ENCODE results near the gene FRMD3. TPM values are rescaled to one million over a fixed set of nuclear protein-coding genes. Genes with fewer than 3 reads are reported as not detected.

Gene FRMD3
- total RNA-seq, 2 experiments from 2014 or later: 0.27 to 1.1 TPM

DNA sequence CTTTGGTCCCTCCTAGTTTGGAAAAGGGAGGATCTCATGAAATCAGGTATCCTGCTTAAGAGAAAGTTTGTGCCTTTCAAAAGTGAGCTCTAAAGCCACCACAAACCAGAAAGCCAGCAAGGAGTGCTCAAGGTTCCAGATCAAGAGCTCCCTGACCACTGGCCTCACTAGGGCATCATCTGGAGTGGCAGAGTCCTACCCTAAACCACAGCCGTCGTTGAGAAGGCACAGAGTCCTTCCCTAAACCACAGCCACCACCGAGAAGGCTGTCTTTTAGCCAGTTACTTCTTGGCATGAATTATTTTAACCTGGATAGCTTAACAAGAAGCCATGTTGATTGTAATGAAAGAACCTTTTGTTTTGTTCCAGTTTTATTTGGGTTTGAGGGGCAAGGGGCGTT is 102.9 kb downstream of the FRMD3 start:
- no peak for TF ChIP-seq CTCF (IDR thresholded peaks at IDR 0.05)
- intact Hi-C loops (cut with micrococcal nuclease): no loop called here
- POLR2A ChIA-PET: no interaction called here
- Mint-ChIP-seq H3K9me3 (no peaks in the 10 kb centered on the region), H3K4me1 (ENCODE audit: low read depth) (no peaks in the 10 kb centered on the region), H3K27ac (no peak overlapping the region), H3K36me3 (ENCODE audit: low read depth) (no peaks in the 10 kb centered on the region), H3K4me3 (no peak overlapping the region), H3K27me3 (no peaks in the 10 kb centered on the region)
- DNase-seq (no peak), ATAC-seq (no peak)
- CTCF ChIA-PET: no interaction called here

DNA sequence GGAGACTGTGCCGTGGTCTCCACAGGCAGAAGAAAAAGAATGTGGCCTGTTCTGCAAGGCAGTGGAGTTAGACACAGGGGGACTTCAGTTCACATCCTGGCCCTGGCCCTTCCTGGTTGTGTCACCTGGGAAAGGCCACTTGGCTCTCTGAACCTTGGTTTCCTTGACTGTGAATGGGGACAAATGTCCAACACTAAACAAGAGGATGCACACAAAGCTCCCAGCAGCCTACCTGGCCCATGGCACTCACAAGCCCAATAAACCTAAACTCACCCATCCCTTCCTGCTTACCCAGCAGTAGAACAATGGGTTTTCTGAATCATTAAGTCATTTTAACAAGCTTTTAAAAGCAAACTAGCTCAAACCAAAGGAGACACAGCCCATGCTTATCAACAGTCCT is 103.9 kb downstream of the FRMD3 start:
- CTCF ChIA-PET: interaction anchor here (1.1 kb wide), 1 partner anchor 100 kb away, joined by 3 read pairs; no protein-coding TSS in a partner anchor
- Mint-ChIP-seq H3K27me3 (no peaks in the 10 kb centered on the region), H3K4me3 (no peak overlapping the region), H3K4me1 (ENCODE audit: low read depth) (no peaks in the 10 kb centered on the region), H3K9me3 (no peaks in the 10 kb centered on the region), H3K36me3 (ENCODE audit: low read depth) (no peaks in the 10 kb centered on the region), H3K27ac (no peak overlapping the region)
- ATAC-seq (no peak), DNase-seq (no peak)
- intact Hi-C loops (cut with micrococcal nuclease): no loop called here
- POLR2A ChIA-PET: no interaction called here
- no peak for TF ChIP-seq CTCF (IDR thresholded peaks at IDR 0.05)

DNA sequence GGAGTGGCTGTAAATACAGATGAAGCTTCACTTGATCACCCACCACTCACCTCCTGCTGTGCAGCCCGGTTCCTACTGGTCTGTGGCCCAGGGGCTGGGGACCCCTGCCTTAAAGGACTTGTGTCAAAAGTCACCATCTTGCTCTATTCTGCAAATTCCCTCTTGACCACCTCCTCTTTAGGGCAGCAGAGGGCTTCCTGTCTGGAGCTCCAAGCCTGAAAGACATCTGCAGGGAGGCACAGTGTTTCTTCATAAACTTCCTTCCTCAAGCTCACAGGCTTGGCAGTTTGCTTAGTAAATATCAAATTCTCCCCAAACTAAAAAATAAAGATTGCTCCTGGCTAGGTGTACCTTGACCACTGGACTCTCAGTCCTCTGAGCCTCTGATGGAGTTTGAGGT is 104.4 kb downstream of the FRMD3 start:
- intact Hi-C loops (cut with micrococcal nuclease): no loop called here
- DNase-seq (no peak), ATAC-seq (no peak)
- no peaks in the 10 kb centered on the region for H3K36me3 Mint-ChIP-seq (ENCODE audit: low read depth)
- H3K4me1 Mint-ChIP-seq (ENCODE audit: low read depth): no peaks in the 10 kb centered on the region
- H3K27ac Mint-ChIP-seq: no peak overlapping the region
- H3K27me3 Mint-ChIP-seq: no peaks in the 10 kb centered on the region
- H3K9me3 Mint-ChIP-seq: no peaks in the 10 kb centered on the region
- ChIA-PET POLR2A (no interaction called here), CTCF (interaction anchor here (1.1 kb wide), 1 partner anchor 99 kb away, joined by 3 read pairs; no protein-coding TSS in a partner anchor)
- no peak overlapping the region for H3K4me3 Mint-ChIP-seq
- no peak for TF ChIP-seq CTCF (IDR thresholded peaks at IDR 0.05)

DNA sequence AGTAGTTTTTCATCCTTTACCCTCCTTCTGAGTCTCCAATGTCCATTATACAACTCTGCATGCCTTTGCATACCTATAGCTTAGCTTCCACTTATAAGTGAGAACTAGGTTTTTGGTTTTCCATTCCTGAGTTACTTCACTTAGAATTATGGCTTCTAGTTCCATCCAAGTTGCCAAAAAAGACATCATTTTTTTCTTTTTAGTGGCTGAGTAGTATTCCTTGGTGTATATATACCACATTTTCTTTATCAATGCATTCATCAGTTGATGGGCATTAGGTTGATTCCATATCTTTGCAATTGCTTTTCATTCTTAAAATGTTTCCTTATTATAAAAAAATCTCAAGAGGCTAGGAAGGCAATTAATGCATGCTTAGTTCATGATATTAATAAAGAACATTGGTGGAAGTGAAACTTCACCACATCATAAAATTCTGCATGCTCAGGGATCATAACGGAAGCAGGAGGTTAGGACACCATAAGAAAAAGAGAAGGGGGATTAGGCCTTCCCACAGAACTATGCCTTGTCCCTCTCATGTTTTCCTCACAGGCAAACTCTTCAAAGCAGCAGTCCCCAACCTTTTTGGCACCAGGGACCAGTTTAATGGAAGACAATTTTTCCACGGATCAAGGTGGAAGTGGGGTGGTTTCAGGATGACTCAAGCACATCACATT is 105.2 kb downstream of the FRMD3 start:
- DNase-seq: no peak
- ChIA-PET POLR2A (no interaction called here), CTCF (interaction anchor here (0.9 kb wide), 1 partner anchor 38 kb away, joined by 3 read pairs; no protein-coding TSS in a partner anchor)
- no peaks in the 10 kb centered on the region for H3K4me1 Mint-ChIP-seq (ENCODE audit: low read depth)
- ATAC-seq: no peak
- no peak overlapping the region for H3K4me3 Mint-ChIP-seq
- H3K36me3 Mint-ChIP-seq (ENCODE audit: low read depth): no peaks in the 10 kb centered on the region
- H3K27me3 Mint-ChIP-seq: no peaks in the 10 kb centered on the region
- H3K27ac Mint-ChIP-seq: no peak overlapping the region
- no peaks in the 10 kb centered on the region for H3K9me3 Mint-ChIP-seq
- intact Hi-C loops (cut with micrococcal nuclease): no loop called here
- no peak for TF ChIP-seq CTCF (IDR thresholded peaks at IDR 0.05)

DNA sequence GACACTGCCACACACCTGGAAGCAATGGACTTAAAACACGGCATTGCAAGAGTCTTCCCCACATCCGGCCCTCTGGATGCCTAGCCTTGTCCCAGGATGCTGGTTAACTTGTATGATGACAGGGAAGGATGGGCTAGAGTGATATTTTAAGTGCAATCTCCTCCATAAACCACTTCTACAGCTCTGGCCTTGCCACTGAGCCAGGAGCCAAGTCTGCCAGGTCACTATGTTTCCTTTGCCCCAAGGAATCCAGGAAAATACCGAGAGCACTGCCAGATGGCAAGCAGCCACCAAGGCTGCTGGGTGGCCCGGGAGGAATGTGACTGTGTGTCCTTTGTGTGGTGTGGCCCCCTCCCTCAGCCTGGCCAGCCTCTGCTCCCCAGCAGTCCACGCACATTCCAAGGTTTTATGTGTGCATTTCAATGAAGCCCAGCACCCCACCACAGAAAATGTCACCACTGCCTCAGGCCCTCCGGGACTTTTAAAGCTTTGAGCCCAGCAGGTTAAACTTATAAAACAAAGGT is 106.0 kb downstream of the FRMD3 start:
- H3K27me3 Mint-ChIP-seq: no peaks in the 10 kb centered on the region
- no peaks in the 10 kb centered on the region for H3K4me1 Mint-ChIP-seq (ENCODE audit: low read depth)
- H3K4me3 Mint-ChIP-seq: no peak overlapping the region
- intact Hi-C loops (cut with micrococcal nuclease): no loop called here
- POLR2A ChIA-PET: no interaction called here
- no peak for ATAC-seq
- H3K27ac Mint-ChIP-seq: no peak overlapping the region
- H3K9me3 Mint-ChIP-seq: no peaks in the 10 kb centered on the region
- DNase-seq: no peak
- H3K36me3 Mint-ChIP-seq (ENCODE audit: low read depth): no peaks in the 10 kb centered on the region
- CTCF ChIA-PET: interaction anchor here (0.9 to 1.1 kb wide), 2 partner anchors 39 to 98 kb away, joined by 3 to 4 read pairs; no protein-coding TSS in a partner anchor
- TF ChIP-seq CTCF (IDR thresholded peaks at IDR 0.05): no peak
